HCT116 (cell line): ENCODE measurements around the gene ARCN1.

Experiments
- ELF1 ChIP-seq: IDR thresholded peaks from 2 replicates; pipeline ENCODE4 v1.6.1; 2012; ENCODE audit warnings: low read depth, borderline replicate concordance
- POLR2A ChIP-seq: IDR thresholded peaks from 2 replicates; pipeline ENCODE4 v1.7.0; 2011; ENCODE audit warnings: borderline replicate concordance; ENCODE audit not compliant: insufficient read depth, insufficient read length; ENCODE audit errors: extremely low read depth
- ZFX ChIP-seq: fragments of 450-650 bp; IDR thresholded peaks from 2 replicates; pipeline ENCODE4 v1.6.1; 2017
- TF ChIP-seq, protein P1 (sequence below), 3 experiments: fragments of 200-600 bp in 1 of 3; sonication (generic) in 1 of 3; IDR thresholded peaks in 2 of 3; conservative IDR thresholded peaks in 1 of 3; 2 replicates each; pipeline ENCODE4 v1.5.1; 2012 to 2017; ENCODE audit warnings: low read depth in 2 of 3, low read length in 2 of 3, antibody characterized with exemption in 1 of 3, borderline replicate concordance in 1 of 3, control low read depth in 1 of 3, mild to moderate bottlenecking in 1 of 3, mixed read lengths in 1 of 3, mixed run types in 1 of 3, moderate library complexity in 1 of 3; ENCODE audit not compliant: insufficient read depth in 1 of 3
- TF ChIP-seq, protein P2 (sequence below): IDR thresholded peaks from 2 replicates; pipeline ENCODE4 v1.6.1; 2011; ENCODE audit warnings: mild to moderate bottlenecking, low read length, moderate library complexity; ENCODE audit not compliant: insufficient replicate concordance; ENCODE audit errors: extremely low read depth
- TF ChIP-seq, protein P3 (sequence below): IDR thresholded peaks from 2 replicates; pipeline ENCODE4 v1.6.1; 2012
- TF ChIP-seq, protein P4 (sequence below): IDR thresholded peaks from 2 replicates; pipeline ENCODE4 v1.6.1; 2012; ENCODE audit warnings: low read depth
- TF ChIP-seq, protein P5 (sequence below): IDR thresholded peaks from 2 replicates; pipeline ENCODE4 v1.6.1; 2012

DNA sequence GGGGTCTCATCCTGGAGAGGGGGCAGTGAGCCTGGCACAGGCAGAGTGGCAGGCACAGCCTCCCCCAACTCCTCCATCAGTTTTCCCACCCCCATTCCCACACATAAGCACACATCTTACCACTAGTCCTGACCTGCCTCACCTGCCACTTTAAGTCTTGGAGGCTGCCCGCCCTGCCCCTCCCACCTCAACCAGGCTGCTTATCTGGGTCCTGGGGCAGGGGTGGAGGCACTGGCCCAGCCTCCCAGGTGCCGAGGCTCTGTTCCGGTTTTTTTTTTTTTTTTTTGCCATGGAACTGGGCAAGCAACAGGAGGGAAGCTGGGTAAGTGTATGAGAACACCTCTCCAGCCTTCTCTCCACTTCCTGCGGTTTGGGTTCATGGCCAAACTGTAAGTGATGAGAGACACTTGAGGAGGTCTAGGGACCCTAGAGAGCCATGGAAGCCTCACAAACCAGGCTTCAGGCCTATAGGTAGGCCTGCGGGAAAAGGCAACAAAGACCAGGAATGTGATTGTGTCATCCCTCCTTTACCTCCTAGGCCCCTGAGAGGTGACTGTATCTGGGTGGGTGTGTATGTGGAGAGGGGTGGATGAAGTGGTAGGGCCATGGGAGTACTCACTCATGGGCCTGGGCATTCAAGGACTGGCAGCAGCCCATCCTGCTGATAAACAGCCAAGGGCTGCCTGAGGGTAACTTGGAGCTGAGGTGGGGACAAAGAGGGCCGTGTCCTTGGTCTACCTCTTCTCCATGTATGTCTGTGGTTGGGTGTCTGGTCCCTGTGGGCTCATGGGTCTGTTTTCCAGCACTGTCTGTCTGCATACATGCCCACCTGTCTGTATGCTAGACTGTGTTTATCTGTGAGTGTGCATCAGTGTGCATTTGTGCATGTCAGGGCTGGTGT lies 57.8 kb downstream of the ARCN1 start:
- TF ChIP-seq POLR2A (no peak), ELF1 (no peak), ZFX (no peak)
- TF ChIP-seq, protein P1, sequence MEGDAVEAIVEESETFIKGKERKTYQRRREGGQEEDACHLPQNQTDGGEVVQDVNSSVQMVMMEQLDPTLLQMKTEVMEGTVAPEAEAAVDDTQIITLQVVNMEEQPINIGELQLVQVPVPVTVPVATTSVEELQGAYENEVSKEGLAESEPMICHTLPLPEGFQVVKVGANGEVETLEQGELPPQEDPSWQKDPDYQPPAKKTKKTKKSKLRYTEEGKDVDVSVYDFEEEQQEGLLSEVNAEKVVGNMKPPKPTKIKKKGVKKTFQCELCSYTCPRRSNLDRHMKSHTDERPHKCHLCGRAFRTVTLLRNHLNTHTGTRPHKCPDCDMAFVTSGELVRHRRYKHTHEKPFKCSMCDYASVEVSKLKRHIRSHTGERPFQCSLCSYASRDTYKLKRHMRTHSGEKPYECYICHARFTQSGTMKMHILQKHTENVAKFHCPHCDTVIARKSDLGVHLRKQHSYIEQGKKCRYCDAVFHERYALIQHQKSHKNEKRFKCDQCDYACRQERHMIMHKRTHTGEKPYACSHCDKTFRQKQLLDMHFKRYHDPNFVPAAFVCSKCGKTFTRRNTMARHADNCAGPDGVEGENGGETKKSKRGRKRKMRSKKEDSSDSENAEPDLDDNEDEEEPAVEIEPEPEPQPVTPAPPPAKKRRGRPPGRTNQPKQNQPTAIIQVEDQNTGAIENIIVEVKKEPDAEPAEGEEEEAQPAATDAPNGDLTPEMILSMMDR (IDR thresholded peaks at IDR 0.05 in 2 of 3, conservative IDR thresholded peaks at IDR 0.05 in 1 of 3; ENCODE audit: borderline replicate concordance in 1 of 3, insufficient read depth in 1 of 3, low read depth in 2 of 3, low read length in 2 of 3) = no peak
- TF ChIP-seq, protein P2, sequence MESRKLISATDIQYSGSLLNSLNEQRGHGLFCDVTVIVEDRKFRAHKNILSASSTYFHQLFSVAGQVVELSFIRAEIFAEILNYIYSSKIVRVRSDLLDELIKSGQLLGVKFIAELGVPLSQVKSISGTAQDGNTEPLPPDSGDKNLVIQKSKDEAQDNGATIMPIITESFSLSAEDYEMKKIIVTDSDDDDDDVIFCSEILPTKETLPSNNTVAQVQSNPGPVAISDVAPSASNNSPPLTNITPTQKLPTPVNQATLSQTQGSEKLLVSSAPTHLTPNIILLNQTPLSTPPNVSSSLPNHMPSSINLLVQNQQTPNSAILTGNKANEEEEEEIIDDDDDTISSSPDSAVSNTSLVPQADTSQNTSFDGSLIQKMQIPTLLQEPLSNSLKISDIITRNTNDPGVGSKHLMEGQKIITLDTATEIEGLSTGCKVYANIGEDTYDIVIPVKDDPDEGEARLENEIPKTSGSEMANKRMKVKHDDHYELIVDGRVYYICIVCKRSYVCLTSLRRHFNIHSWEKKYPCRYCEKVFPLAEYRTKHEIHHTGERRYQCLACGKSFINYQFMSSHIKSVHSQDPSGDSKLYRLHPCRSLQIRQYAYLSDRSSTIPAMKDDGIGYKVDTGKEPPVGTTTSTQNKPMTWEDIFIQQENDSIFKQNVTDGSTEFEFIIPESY = no peak
- TF ChIP-seq, protein P3, sequence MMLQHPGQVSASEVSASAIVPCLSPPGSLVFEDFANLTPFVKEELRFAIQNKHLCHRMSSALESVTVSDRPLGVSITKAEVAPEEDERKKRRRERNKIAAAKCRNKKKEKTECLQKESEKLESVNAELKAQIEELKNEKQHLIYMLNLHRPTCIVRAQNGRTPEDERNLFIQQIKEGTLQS = no peak
- TF ChIP-seq, protein P4, sequence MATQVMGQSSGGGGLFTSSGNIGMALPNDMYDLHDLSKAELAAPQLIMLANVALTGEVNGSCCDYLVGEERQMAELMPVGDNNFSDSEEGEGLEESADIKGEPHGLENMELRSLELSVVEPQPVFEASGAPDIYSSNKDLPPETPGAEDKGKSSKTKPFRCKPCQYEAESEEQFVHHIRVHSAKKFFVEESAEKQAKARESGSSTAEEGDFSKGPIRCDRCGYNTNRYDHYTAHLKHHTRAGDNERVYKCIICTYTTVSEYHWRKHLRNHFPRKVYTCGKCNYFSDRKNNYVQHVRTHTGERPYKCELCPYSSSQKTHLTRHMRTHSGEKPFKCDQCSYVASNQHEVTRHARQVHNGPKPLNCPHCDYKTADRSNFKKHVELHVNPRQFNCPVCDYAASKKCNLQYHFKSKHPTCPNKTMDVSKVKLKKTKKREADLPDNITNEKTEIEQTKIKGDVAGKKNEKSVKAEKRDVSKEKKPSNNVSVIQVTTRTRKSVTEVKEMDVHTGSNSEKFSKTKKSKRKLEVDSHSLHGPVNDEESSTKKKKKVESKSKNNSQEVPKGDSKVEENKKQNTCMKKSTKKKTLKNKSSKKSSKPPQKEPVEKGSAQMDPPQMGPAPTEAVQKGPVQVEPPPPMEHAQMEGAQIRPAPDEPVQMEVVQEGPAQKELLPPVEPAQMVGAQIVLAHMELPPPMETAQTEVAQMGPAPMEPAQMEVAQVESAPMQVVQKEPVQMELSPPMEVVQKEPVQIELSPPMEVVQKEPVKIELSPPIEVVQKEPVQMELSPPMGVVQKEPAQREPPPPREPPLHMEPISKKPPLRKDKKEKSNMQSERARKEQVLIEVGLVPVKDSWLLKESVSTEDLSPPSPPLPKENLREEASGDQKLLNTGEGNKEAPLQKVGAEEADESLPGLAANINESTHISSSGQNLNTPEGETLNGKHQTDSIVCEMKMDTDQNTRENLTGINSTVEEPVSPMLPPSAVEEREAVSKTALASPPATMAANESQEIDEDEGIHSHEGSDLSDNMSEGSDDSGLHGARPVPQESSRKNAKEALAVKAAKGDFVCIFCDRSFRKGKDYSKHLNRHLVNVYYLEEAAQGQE = no peak
- TF ChIP-seq, protein P5, sequence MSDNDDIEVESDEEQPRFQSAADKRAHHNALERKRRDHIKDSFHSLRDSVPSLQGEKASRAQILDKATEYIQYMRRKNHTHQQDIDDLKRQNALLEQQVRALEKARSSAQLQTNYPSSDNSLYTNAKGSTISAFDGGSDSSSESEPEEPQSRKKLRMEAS = no peak
